ENCODE data around the gene P2RY8.
"Not testable (repeated sequence)": the region's sequence is repeated elsewhere in the genome, so short reads cannot be mapped to it uniquely, and the experiment has no call there.

P2RY8 gene

GRCh38 chrX:1462596-1463251 lies 74.3 kb downstream of the P2RY8 start:
- DNase-seq = peak; percentile 53 to 92 (median 72)

GRCh38 chrX:1462110-1462509 lies 74.9 kb downstream of the P2RY8 start:
- no peak for DNase-seq

DNA sequence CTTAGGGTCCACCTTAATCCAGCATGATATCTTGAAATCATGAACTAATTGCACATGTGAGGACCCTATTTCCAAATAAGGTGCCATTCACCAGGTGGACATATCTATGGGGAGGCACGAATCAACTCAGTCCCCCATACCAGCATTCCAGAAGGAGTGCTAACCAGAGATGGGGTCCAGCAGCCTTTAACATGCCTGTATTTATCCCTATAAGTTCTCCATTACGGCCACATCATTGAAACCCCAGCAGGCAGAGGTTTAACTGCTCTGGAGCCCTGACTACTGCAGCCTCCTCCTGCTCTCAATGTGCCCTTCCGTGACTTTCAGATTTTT lies 81.1 kb downstream of the P2RY8 start:
- no peak for DNase-seq

DNA sequence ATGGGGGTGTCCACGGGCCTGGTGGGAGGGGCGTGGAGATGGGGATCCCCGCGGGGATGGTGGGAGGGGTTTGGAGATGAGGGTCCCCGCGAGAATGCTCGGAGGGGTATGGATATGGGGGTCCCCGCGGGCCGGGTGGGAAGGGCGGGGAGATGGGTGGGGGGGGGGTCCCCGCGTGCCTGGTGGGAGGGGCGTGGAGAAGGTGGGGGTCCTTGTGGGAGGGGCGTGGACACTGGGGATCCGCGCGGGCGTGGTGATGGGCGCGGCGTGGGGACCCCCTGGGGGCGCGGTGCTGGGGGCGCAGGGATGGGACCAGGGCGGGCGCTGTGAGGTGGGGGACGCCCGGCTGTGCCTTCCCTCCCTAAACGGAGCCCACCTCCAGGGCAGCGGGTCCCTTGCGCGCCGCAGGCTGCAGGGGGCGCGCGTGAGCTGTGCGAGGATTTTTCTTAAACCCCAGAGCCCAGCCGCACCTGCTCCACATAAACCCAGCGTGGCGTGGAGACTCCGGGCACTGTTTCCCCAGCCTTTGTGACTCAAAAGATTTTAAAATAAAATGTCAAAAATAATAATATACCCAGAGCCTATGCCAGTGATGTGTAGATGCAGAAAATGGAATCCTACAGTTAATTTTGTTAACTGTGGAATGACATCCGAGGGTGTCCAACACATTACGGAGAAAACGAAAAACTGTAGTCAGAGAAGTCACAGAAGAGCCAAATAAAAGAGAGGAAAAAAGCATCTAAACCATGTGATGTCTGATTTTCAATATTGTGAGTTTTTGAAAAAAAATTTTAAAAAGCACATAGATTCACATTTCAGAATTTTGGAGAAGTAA lies 82.8 kb downstream of the P2RY8 start:
- DNase-seq = no peak

DNA sequence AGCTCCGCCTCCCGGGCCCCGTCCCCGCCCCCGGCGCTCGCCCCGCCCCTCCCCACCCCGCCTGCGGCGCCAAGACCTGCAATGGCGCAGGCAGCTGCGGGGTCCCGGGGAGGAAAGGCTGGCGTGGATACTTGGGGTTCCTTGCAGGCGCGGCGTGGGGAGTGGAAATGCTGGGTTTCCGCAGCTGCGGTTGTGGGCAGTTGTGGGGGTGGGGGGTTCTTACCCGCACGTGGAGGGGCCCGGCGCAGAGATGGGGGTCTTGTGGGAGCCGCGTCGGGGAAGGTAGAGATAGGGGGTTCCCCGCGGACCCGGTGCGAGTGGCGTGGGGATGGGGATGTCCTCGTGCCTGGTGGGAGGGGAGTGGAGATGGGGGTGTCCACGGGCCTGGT lies 83.6 kb downstream of the P2RY8 start:
- DNase-seq = no peak

- no peak for DNase-seq
These were observed 84.2 kb downstream of the P2RY8 start, which contains the start of gene ASMTL for GRCh38 chrX:1452516-1453394. ASMTL (minus strand) TSS chrX:1452909; CDS start chrX:1452840, 69 bp downstream.

DNA sequence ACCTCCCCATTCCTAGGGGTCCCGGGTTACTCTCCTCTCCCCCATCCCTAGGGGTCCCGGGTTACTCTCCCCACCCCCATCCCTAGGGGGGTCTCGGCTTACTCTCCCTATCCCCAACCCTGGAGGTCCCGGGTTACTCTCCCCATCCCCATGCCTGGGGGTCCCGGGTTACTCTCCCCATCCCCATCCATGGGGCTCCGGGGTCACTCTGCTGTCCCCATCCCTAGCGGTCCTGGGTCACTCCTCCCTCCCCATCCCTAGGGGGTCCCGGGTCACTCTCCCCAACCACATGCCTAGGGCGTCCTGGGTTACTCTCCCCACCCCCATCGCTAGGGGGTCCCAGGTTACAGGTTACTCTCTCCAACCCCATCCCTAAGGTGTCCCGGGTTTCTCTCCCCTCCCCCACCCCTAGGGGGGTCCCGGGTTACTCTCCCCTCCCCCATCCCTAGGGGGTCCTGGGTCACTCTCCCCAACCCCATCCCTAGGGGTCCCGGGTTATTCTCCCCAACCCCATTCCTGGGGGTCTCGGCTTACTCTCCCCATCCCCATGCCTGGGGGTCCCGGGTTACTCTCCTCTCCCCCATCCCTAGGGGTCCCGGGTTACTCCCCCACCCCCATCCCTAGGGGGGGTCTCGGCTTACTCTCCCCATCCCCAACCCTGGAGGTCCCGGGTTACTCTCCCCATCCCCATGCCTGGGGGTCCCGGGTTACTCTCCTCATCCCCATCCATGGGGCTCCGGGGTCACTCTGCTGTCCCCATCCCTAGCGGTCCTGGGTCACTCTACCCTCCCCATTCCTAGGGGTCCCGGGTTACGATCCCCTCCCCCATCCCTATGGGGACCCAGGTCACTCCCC lies 85.1 kb downstream of the P2RY8 start:
- no peak for DNase-seq

- no peak for DNase-seq
These were observed 85.7 kb downstream of the P2RY8 start for GRCh38 chrX:1451251-1451660.

- no peak for DNase-seq
These were observed 86.4 kb downstream of the P2RY8 start for GRCh38 chrX:1450361-1451161.

DNA sequence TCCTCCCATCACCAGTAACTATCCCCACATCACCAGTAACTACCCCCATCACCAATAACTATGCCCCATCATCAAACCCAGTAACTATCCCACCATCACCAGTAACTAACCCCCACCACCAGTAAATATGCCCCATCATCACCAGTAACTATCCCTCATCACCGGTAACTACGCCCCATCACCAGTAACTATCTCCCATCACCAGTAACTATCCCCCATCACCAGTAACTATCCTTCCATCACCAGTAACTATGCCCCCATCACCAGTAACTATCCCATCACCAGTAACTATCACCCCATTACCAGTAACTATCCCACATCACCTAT lies 87.2 kb downstream of the P2RY8 start:
- DNase-seq = no peak

DNA sequence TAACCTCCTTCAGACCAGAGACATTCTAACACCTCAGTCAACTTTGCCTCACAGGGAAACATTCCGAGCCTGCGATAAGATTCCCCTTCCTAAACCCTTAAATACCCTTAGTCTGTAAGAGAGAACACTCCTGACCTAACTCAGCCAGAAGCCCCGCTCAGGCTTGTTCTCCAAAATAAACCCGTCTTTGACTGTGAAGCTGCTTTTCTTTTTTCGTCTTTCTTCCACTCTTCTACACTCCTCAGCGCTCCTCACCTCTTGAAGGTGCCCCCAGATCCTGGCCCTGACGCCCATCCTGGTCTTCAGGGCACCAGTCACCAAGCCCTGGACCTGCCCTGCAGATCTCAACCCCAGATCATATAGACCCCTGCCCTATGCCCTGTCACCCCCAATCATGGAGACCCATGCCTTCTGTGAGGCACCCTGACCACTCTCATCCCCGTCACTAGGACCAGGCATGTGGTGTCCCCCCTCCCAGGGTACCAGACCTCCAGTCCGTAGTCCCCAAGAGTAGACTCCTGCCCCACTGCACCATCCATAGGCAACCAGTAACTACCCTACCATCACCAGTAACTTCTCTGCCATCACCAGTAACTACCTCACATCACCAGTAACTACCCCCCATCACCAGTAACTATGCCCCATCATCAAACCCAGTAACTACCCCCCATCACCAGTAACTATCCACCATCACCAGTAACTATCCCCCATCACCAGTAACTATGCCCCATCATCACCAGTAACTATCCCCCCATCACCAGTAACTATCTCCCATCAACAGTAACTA lies 87.8 kb downstream of the P2RY8 start:
- no peak for DNase-seq

DNA sequence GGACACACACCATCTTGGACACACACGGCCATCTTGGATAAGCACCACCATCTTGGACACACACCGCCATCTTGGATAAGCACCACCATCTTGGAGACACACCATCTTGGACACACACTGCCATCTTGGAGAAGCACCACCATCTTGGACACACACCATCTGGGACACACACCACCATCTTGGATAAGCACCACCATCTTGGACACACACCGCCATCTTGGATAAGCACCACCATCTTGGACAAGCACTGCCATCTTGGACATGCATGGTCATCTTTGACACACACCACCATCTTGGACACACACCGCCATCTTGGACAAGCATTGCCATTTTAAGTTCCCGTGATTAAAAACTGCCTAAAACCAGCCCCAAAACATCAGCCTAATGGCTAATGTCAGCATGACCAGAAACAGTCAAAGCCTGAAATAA lies 88.4 kb downstream of the P2RY8 start:
- not testable (repeated sequence) for DNase-seq

DNA sequence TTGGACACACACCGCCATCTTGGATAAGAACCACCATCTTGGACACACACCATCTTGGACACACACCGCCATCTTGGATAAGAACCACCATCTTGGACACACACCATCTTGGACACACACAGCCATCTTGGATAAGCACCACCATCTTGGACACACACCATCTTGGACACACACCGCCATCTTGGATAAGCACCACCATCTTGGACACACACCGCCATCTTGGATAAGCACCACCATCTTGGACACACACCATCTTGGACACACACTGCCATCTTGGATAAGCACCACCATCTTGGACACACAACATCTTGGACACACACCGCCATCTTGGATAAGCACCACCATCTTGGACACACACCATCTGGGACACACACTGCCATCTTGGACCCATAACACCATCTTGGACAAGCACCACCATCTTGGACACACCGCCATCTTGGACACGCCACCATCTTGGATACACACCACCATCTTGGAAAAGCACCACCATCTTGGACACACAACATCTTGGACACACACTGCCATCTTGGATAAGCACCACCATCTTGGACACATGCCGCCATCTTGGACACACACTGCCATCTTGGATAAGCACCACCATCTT lies 88.9 kb downstream of the P2RY8 start:
- DNase-seq = not testable (repeated sequence)

GRCh38 chrX:1446984-1447968 lies 89.7 kb downstream of the P2RY8 start:
- DNase-seq = not testable (repeated sequence)

GRCh38 chrX:1444561-1445500 lies 92.2 kb downstream of the P2RY8 start:
- DNase-seq = no peak

DNA sequence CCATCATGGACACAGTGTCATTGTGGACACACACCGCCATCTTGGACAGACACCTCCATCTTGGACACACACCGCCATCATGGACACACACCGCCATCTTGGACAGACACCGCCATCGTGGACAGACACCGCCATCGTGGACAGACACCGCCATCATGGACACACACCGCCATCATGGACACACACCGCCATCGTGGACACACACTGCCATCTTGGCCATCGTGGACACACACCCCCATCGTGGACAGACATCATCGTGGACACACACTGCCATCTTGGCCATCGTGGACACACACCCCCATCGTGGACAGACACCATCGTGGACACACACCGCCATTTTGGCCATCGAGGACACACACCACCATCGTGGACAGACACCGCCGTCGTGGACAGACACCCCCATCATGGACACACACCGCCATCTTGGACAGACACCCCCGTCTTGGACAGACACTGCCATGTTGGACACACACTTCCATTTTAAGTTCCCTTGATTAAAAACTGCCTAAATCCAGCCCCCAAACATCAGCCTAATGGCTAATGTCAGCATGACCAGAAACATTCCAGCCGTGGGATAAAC lies 93.4 kb downstream of the P2RY8 start:
- no peak for DNase-seq

DNA sequence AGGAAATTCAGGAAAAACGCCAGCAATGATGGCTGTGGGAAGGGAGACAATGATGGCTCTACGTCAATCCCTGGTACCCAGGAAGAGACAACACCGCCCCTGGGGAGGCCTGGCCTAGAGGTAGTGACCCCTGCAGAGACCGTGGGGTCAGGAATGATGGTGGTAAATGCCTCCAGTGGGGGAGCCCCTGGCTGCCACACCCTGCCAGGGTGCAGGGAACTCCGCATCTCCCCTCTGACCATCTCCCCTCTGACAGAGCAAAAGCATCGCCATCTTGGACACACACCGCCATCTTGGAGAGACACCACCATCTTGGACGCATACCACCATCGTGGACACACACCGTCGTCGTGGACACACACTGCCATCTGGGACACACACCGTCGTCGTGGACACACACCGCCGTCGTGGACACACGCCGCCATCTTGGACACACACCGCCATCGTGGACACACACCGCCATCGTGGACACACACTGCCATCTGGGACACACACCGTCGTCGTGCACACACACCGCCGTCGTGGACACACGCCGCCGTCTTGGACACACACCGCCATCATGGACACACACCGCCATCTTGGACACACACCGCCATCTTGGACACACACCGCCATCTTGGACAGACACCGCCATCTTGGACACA lies 94.1 kb downstream of the P2RY8 start:
- DNase-seq = no peak

Data from stimulated activated naive CD4-positive, alpha-beta T cell (primary cell).